GM12873 (cell line): Measurements from ENCODE around the gene CTNNBL1.

Experiments
- CTCF ChIP-seq: IDR thresholded peaks from 2 replicates; pipeline ENCODE4 v1.5.1; 2012; ENCODE audit warnings: low read depth, mild to moderate bottlenecking, moderate library complexity, low read length, control low read depth; ENCODE audit not compliant: insufficient read depth; ENCODE audit errors: missing control alignments

Gene CTNNBL1

GRCh38 chr20:37681384-37682112, 12.3 kb upstream of the CTNNBL1 start:
- TF ChIP-seq CTCF, result no peak

GRCh38 chr20:37686762-37687477, 6.9 kb upstream of the CTNNBL1 start:
- no peak for TF ChIP-seq CTCF

- no peak for TF ChIP-seq CTCF
Observed at GRCh38 chr20:37687478-37687805, 6.4 kb upstream of the CTNNBL1 start.

GRCh38 chr20:37688093-37688492, 5.7 kb upstream of the CTNNBL1 start:
- TF ChIP-seq CTCF, result no peak

- TF ChIP-seq CTCF, result no peak
Observed at GRCh38 chr20:37690626-37691369, 3.0 kb upstream of the CTNNBL1 start.

- TF ChIP-seq CTCF, result no peak
Observed at GRCh38 chr20:37692459-37693166, 1.2 kb upstream of the CTNNBL1 start.

- TF ChIP-seq CTCF, result no peak
Observed at GRCh38 chr20:37693242-37693634, 592 bp upstream of the CTNNBL1 start.
